ENCODE results near the gene TMEM208. TPM values are rescaled to one million over a fixed set of nuclear protein-coding genes. Genes with fewer than 3 reads are reported as not detected.

Gene TMEM208
- total and polyA plus RNA-seq, 2 of the 13 experiments (the other 11 are each of a cell fraction or from before 2014, with no cell fraction given), result 58.8 to 72.9 TPM

DNA sequence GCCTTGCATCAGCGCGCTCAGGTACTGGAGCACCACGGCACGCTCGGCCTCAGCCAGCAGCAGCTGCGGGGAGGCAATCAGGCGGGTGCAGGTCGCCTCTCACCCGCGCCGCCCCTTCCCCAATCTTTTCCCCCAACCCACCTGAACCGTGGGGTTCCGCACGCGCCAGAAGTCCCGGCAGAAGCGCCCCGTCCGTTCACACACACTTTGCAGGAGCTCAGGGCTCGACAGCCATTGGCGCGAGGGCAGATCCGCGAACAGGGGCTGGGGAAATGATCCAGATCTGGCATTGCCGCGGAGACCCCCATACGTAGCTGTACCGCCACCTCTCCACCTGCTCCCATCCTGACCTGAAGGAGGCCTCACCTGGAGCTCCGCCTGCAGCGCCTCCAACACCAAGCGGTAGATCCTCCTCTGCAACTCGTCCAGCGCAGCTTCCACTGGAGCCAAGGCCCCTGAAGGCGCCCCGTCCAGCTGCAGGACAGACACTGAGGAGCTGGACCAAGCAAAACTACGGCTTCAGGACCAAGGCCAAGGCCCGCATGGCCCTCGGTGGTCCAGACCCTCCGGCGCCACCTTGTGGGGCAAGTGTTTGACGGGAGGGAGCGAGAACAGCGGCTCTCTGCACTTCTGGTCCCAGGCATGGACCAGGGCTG is 41.8 kb upstream of the TMEM208 start (continued):
- peak; percentile 92; the same call in 1 of the 2 replicates for TF ChIP-seq CBFB (CRISPR knock-in tag; IDR thresholded peaks at IDR 0.05)
- no peak; the same call in 1 of the 2 replicates for TF ChIP-seq SAFB2 (CRISPR knock-in tag; IDR thresholded peaks at IDR 0.05; ENCODE audit: borderline replicate concordance, low read depth)
- TF ChIP-seq NFYC (CRISPR knock-in tag; IDR thresholded peaks at IDR 0.05), result peak; percentile 46; the same call in 1 of the 2 replicates
- TF ChIP-seq, protein P1, sequence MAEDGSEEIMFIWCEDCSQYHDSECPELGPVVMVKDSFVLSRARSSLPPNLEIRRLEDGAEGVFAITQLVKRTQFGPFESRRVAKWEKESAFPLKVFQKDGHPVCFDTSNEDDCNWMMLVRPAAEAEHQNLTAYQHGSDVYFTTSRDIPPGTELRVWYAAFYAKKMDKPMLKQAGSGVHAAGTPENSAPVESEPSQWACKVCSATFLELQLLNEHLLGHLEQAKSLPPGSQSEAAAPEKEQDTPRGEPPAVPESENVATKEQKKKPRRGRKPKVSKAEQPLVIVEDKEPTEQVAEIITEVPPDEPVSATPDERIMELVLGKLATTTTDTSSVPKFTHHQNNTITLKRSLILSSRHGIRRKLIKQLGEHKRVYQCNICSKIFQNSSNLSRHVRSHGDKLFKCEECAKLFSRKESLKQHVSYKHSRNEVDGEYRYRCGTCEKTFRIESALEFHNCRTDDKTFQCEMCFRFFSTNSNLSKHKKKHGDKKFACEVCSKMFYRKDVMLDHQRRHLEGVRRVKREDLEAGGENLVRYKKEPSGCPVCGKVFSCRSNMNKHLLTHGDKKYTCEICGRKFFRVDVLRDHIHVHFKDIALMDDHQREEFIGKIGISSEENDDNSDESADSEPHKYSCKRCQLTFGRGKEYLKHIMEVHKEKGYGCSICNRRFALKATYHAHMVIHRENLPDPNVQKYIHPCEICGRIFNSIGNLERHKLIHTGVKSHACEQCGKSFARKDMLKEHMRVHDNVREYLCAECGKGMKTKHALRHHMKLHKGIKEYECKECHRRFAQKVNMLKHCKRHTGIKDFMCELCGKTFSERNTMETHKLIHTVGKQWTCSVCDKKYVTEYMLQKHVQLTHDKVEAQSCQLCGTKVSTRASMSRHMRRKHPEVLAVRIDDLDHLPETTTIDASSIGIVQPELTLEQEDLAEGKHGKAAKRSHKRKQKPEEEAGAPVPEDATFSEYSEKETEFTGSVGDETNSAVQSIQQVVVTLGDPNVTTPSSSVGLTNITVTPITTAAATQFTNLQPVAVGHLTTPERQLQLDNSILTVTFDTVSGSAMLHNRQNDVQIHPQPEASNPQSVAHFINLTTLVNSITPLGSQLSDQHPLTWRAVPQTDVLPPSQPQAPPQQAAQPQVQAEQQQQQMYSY (CRISPR knock-in tag; IDR thresholded peaks at IDR 0.05), result peak; percentile 89
- TF ChIP-seq, protein P2, sequence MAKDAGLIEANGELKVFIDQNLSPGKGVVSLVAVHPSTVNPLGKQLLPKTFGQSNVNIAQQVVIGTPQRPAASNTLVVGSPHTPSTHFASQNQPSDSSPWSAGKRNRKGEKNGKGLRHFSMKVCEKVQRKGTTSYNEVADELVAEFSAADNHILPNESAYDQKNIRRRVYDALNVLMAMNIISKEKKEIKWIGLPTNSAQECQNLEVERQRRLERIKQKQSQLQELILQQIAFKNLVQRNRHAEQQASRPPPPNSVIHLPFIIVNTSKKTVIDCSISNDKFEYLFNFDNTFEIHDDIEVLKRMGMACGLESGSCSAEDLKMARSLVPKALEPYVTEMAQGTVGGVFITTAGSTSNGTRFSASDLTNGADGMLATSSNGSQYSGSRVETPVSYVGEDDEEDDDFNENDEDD (CRISPR knock-in tag; IDR thresholded peaks at IDR 0.05; ENCODE audit: borderline replicate concordance), result peak; percentile 75; the same call in 1 of the 2 replicates
- TF ChIP-seq, protein P3, sequence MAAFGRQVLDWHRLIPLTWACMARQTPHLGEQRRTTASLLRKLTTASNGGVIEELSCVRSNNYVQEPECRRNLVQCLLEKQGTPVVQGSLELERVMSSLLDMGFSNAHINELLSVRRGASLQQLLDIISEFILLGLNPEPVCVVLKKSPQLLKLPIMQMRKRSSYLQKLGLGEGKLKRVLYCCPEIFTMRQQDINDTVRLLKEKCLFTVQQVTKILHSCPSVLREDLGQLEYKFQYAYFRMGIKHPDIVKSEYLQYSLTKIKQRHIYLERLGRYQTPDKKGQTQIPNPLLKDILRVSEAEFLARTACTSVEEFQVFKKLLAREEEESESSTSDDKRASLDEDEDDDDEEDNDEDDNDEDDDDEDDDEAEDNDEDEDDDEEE (CRISPR knock-in tag; IDR thresholded peaks at IDR 0.05), result 0 out of 2 replicates have a peak, but pooled peaks have one; percentile 81
- peak; percentile 73; the same call in 1 of the 2 replicates for TF ChIP-seq NFE2L1 (CRISPR knock-in tag; IDR thresholded peaks at IDR 0.05; ENCODE audit: borderline replicate concordance)
- no peak for TF ChIP-seq FIP1L1 (IDR thresholded peaks at IDR 0.05; ENCODE audit: borderline replicate concordance, insufficient read depth, low read depth, low read length)
- peak; percentile 97 for TF ChIP-seq ZNF776 (CRISPR knock-in tag; IDR thresholded peaks at IDR 0.05)
- TF ChIP-seq, protein P4, sequence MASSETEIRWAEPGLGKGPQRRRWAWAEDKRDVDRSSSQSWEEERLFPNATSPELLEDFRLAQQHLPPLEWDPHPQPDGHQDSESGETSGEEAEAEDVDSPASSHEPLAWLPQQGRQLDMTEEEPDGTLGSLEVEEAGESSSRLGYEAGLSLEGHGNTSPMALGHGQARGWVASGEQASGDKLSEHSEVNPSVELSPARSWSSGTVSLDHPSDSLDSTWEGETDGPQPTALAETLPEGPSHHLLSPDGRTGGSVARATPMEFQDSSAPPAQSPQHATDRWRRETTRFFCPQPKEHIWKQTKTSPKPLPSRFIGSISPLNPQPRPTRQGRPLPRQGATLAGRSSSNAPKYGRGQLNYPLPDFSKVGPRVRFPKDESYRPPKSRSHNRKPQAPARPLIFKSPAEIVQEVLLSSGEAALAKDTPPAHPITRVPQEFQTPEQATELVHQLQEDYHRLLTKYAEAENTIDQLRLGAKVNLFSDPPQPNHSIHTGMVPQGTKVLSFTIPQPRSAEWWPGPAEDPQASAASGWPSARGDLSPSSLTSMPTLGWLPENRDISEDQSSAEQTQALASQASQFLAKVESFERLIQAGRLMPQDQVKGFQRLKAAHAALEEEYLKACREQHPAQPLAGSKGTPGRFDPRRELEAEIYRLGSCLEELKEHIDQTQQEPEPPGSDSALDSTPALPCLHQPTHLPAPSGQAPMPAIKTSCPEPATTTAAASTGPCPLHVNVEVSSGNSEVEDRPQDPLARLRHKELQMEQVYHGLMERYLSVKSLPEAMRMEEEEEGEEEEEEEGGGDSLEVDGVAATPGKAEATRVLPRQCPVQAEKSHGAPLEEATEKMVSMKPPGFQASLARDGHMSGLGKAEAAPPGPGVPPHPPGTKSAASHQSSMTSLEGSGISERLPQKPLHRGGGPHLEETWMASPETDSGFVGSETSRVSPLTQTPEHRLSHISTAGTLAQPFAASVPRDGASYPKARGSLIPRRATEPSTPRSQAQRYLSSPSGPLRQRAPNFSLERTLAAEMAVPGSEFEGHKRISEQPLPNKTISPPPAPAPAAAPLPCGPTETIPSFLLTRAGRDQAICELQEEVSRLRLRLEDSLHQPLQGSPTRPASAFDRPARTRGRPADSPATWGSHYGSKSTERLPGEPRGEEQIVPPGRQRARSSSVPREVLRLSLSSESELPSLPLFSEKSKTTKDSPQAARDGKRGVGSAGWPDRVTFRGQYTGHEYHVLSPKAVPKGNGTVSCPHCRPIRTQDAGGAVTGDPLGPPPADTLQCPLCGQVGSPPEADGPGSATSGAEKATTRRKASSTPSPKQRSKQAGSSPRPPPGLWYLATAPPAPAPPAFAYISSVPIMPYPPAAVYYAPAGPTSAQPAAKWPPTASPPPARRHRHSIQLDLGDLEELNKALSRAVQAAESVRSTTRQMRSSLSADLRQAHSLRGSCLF (CRISPR knock-in tag; IDR thresholded peaks at IDR 0.05; ENCODE audit: borderline replicate concordance), result peak; percentile 88
- no peak for TF ChIP-seq ZNF30 (CRISPR knock-in tag; IDR thresholded peaks at IDR 0.05)
- TF ChIP-seq KDM3A (CRISPR knock-in tag; IDR thresholded peaks at IDR 0.05; ENCODE audit: low read depth), result peak; percentile 98
- TF ChIP-seq MTA3 (CRISPR knock-in tag; IDR thresholded peaks at IDR 0.05), result no peak; the same call in 1 of the 2 replicates
- TF ChIP-seq MYNN (CRISPR knock-in tag; IDR thresholded peaks at IDR 0.05; ENCODE audit: low read depth), result peak; percentile 96
- no peak for TF ChIP-seq MTF1 (CRISPR knock-in tag; IDR thresholded peaks at IDR 0.05)
- TF ChIP-seq, protein P5, sequence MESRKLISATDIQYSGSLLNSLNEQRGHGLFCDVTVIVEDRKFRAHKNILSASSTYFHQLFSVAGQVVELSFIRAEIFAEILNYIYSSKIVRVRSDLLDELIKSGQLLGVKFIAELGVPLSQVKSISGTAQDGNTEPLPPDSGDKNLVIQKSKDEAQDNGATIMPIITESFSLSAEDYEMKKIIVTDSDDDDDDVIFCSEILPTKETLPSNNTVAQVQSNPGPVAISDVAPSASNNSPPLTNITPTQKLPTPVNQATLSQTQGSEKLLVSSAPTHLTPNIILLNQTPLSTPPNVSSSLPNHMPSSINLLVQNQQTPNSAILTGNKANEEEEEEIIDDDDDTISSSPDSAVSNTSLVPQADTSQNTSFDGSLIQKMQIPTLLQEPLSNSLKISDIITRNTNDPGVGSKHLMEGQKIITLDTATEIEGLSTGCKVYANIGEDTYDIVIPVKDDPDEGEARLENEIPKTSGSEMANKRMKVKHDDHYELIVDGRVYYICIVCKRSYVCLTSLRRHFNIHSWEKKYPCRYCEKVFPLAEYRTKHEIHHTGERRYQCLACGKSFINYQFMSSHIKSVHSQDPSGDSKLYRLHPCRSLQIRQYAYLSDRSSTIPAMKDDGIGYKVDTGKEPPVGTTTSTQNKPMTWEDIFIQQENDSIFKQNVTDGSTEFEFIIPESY (CRISPR knock-in tag; IDR thresholded peaks at IDR 0.05), result peak; percentile 89

Measured in HepG2 (cell line).